K562 (cell line): Measurements from ENCODE around the gene LYRM1. TPM values are rescaled to one million over a fixed set of nuclear protein-coding genes. Genes with fewer than 3 reads are reported as not detected.
A peak's percentile ranks its signal among the peaks of the same experiment; 100 is the strongest.
"Not testable (repeated sequence)": the region's sequence is repeated elsewhere in the genome, so short reads cannot be mapped to it uniquely, and the experiment has no call there.

Experiments used
- ATAC-seq: fragments of 200-7000 bp; cut with Tn5 transposase; 3 replicates; pipeline ENCODE4 v1.9.1; 2020; ENCODE audit warnings: moderate library complexity
- BruUV-seq: library from RNA; stranded (reverse); fragments of 400-500 nt; replicated peaks from 2 replicates; lab custom pipeline; 2021; lab: Mats Ljungman, UMichigan
- CTCF ChIA-PET: fragments of 300-600 bp; formaldehyde crosslinking; extraction: SDS; loops from one replicate; lab custom pipeline; 2021; ENCODE audit warnings: low intra/inter-chr PET ratio; lab: Yijun Ruan, JAX
- POLR2A ChIA-PET: fragments of 300-600, 350-650 bp; sonication (Branson Sonifier 250); formaldehyde crosslinking; extraction: SDS; loops from one replicate; lab custom pipeline; 2021; ENCODE audit warnings: antibody characterized with exemption, inconsistent platforms; lab: Yijun Ruan, JAX
- DNase-seq, 4 experiments: peaks; one replicate each; pipeline versions ENCODE4 v3.0.0 to v3.0.0-alpha.2; 2011 to 2018; ENCODE audit warnings: low spot score in 3 of 4, mixed read lengths in 3 of 4; ENCODE audit errors: extremely low read depth in 1 of 4
- FAIRE-seq: peaks from 2 replicates; lab custom pipeline; 2011; peaks lifted over from hg19 to GRCh38; lab: Jason Lieb, UNC
- H2AFZ ChIP-seq: 2 replicates; pipeline ENCODE4 v1.6.0; 2011; ENCODE audit warnings: low read depth, low read length, control low read depth, inconsistent platforms
- H3K27ac ChIP-seq: fragments of 200-600 bp; 3 replicates; pipeline ENCODE4 v1.8.0; 2011; ENCODE audit warnings: low read depth, mild to moderate bottlenecking, control low read depth, inconsistent platforms, low read length, moderate library complexity, mixed read lengths; ENCODE audit errors: extremely low read depth
- H3K27me3 ChIP-seq, 2 experiments: fragments of 300-600 bp in 1 of 2; 2 replicates in 1 of 2; 3 replicates in 1 of 2; pipeline versions ENCODE4 v1.6.0 to v1.8.0; 2011; ENCODE audit warnings: inconsistent platforms in 2 of 2, low read length in 2 of 2, mild to moderate bottlenecking in 1 of 2, mixed read lengths in 1 of 2, moderate library complexity in 1 of 2; ENCODE audit not compliant: control insufficient read depth in 2 of 2, insufficient read depth in 2 of 2
- H3K36me3 ChIP-seq: fragments of 300-600 bp; 3 replicates; pipeline ENCODE4 v1.8.0; 2011; ENCODE audit warnings: mild to moderate bottlenecking, low read length, inconsistent platforms; ENCODE audit not compliant: control insufficient read depth, insufficient read depth
- H3K4me1 ChIP-seq, 2 experiments: fragments of 200-600 bp in 1 of 2; replicated peaks in 1 of 2; 2 replicates in 1 of 2; 3 replicates in 1 of 2; pipeline versions ENCODE4 v1.5.1 to v1.8.0; 2011; ENCODE audit warnings: inconsistent platforms in 2 of 2, low read length in 2 of 2, mild to moderate bottlenecking in 1 of 2, mixed read lengths in 1 of 2, moderate library complexity in 1 of 2; ENCODE audit not compliant: control insufficient read depth in 2 of 2, insufficient read depth in 2 of 2
- H3K4me2 ChIP-seq: 2 replicates; pipeline ENCODE4 v1.6.1; 2011; ENCODE audit warnings: low read length, control low read depth, inconsistent platforms, mixed read lengths; ENCODE audit not compliant: insufficient read depth
- H3K4me3 ChIP-seq: fragments of 200-600 bp; sonication (generic), shearing (Covaris generic); 2 replicates; pipeline ENCODE4 v1.5.1; 2016; ENCODE audit warnings: control low read depth, inconsistent platforms
- H3K79me2 ChIP-seq: fragments of 200-600 bp; 3 replicates; pipeline ENCODE4 v1.8.0; 2011; ENCODE audit warnings: low read length, inconsistent platforms; ENCODE audit not compliant: control insufficient read depth, insufficient read depth
- H3K9ac ChIP-seq, 2 experiments: 2 replicates each; pipeline versions ENCODE4 v1.6.0 to v1.6.1; 2011; ENCODE audit warnings: low read depth in 2 of 2, low read length in 2 of 2, control low read depth in 1 of 2, inconsistent platforms in 1 of 2, mild to moderate bottlenecking in 1 of 2, mixed read lengths in 1 of 2; ENCODE audit not compliant: insufficient read depth in 1 of 2
- H3K9me1 ChIP-seq: one replicate; pipeline ENCODE4 v1.6.0; 2011; ENCODE audit warnings: inconsistent platforms, mild to moderate bottlenecking, low read length, moderate library complexity; ENCODE audit not compliant: control insufficient read depth, insufficient read depth
- H3K9me3 ChIP-seq: replicated peaks from 2 replicates; pipeline ENCODE4 v1.5.1; 2011; ENCODE audit warnings: low read depth, low read length, inconsistent platforms; ENCODE audit not compliant: control insufficient read depth, insufficient read depth
- H4K20me1 ChIP-seq: replicated peaks from 2 replicates; pipeline ENCODE4 v1.6.1; 2011; ENCODE audit warnings: low read length, inconsistent platforms, mixed read lengths; ENCODE audit not compliant: control insufficient read depth, insufficient read depth
- ARID1B ChIP-seq: fragments of 450-650 bp; IDR thresholded peaks from 2 replicates; pipeline ENCODE4 v1.6.1; 2016; ENCODE audit warnings: antibody characterized with exemption, mild to moderate bottlenecking, inconsistent platforms
- ATF1 ChIP-seq, 2 experiments: fragments of 450-650 bp in 1 of 2; IDR thresholded peaks; 2 replicates each; pipeline ENCODE4 v1.6.1; 2016; ENCODE audit warnings: missing compliant biosample characterization in 1 of 2, missing genetic modification characterization in 1 of 2
- ATF3 ChIP-seq, 2 experiments: fragments of 450-650 bp in 1 of 2; sonication (generic) in 1 of 2; formaldehyde crosslinking in 1 of 2; IDR thresholded peaks in 1 of 2; conservative IDR thresholded peaks in 1 of 2; 2 replicates each; pipeline versions ENCODE4 v1.6.1 to v1.8.1; 2016 to 2023; ENCODE audit warnings: mild to moderate bottlenecking in 2 of 2, moderate library complexity in 2 of 2, inconsistent platforms in 1 of 2, missing genetic modification reagents in 1 of 2
- ATF7 ChIP-seq: fragments of 450-650 bp; IDR thresholded peaks from 2 replicates; pipeline ENCODE4 v1.7.1; 2014; ENCODE audit warnings: mild to moderate bottlenecking, moderate library complexity
- HLTF ChIP-seq: fragments of 450-650 bp; IDR thresholded peaks from 2 replicates; pipeline ENCODE4 v1.6.1; 2016
- HMBOX1 ChIP-seq: sonication (generic); IDR thresholded peaks from 2 replicates; pipeline ENCODE4 v1.6.1; 2016
- JUN ChIP-seq, 2 experiments: sonication (generic) in 1 of 2; formaldehyde crosslinking in 1 of 2; IDR thresholded peaks; 2 replicates each; pipeline versions ENCODE4 v1.6.1 to v1.8.0; 2012 to 2022; ENCODE audit warnings: borderline replicate concordance in 2 of 2, mild to moderate bottlenecking in 2 of 2, improper control_type of control experiment in 1 of 2, low read depth in 1 of 2, low read length in 1 of 2, missing genetic modification reagents in 1 of 2
- JUND ChIP-seq, 2 experiments: IDR thresholded peaks; 2 replicates in 1 of 2; 3 replicates in 1 of 2; pipeline ENCODE4 v1.6.1; 2011; ENCODE audit warnings: borderline replicate concordance in 2 of 2, low read depth in 2 of 2, low read length in 2 of 2, improper control_type of control experiment in 1 of 2, missing biosample characterization in 1 of 2, missing genetic modification characterization in 1 of 2, missing genetic modification reagents in 1 of 2
- MEF2A ChIP-seq: IDR thresholded peaks from 2 replicates; pipeline ENCODE4 v1.6.1; 2011; ENCODE audit warnings: low read depth, mild to moderate bottlenecking, low read length, moderate library complexity; ENCODE audit not compliant: control insufficient read depth
- MEF2D ChIP-seq: conservative IDR thresholded peaks from 2 replicates; pipeline ENCODE4 v1.6.1; 2016; ENCODE audit warnings: low read depth, missing genetic modification characterization, missing compliant biosample characterization
- MEIS2 ChIP-seq: fragments of 450-650 bp; IDR thresholded peaks from 2 replicates; pipeline ENCODE4 v1.6.1; 2014; ENCODE audit warnings: mild to moderate bottlenecking; ENCODE audit not compliant: partially characterized antibody
- NR2C2 ChIP-seq, 2 experiments: fragments of 200-800 bp in 1 of 2; sonication (Bioruptor generic) in 1 of 2; sonication (generic) in 1 of 2; formaldehyde crosslinking in 1 of 2; IDR thresholded peaks; 2 replicates each; pipeline versions ENCODE4 v1.6.1 to v1.8.0; 2016 to 2022; ENCODE audit warnings: mild to moderate bottlenecking in 1 of 2, missing compliant biosample characterization in 1 of 2, missing genetic modification characterization in 1 of 2, missing genetic modification reagents in 1 of 2
- POLR2H ChIP-seq: IDR thresholded peaks from 2 replicates; pipeline ENCODE4 v1.6.1; 2016; ENCODE audit warnings: missing genetic modification characterization, low read depth, mild to moderate bottlenecking, control low read depth, missing compliant biosample characterization, moderate library complexity
- SMARCA5 ChIP-seq: fragments of 450-650 bp; IDR thresholded peaks from 2 replicates; pipeline ENCODE4 v1.6.1; 2016
- SOX6 ChIP-seq: fragments of 450-650 bp; IDR thresholded peaks from 2 replicates; pipeline ENCODE4 v1.6.1; 2014; ENCODE audit warnings: mild to moderate bottlenecking
- TBP ChIP-seq: optimal IDR thresholded peaks from 2 replicates; pipeline ENCODE3; 2011; ENCODE audit warnings: low read depth, low read length, improper control_type of control experiment
- WGBS: fragments of 100-300 bp; shearing (Covaris generic); methylation state at CpG from one replicate; pipeline ENCODE4 v1.1.6; 2016; ENCODE audit warnings: low coverage, mixed read lengths; ENCODE audit not compliant: insufficient coverage; ENCODE audit errors: missing lambda C conversion rate; 5-methylcytosine and 5-hydroxymethylcytosine counted together
- in situ Hi-C: fragments of 300-500 bp; cut with MboI; formaldehyde crosslinking; loops from 4 replicates; pipeline ENCODE4 v1.15.0; 2018; ENCODE audit warnings: inconsistent platforms, mixed read lengths
- intact Hi-C: fragments of 100-400 bp; cut with micrococcal nuclease; formaldehyde crosslinking; loops from 2 replicates; pipeline ENCODE4 v1.14.2; 2022
- polyA plus RNA-seq, 8 experiments: library from polyadenylated mRNA; depleted of rRNA in 4 of 8; stranded (reverse) in 5 of 8; unstranded in 3 of 8; fragments of >200 nt; fragmentation: Nextera tagmentation in 2 of 8; fragmentation: Illumina TruSeq in 1 of 8; extraction: Ambion mirVana in 2 of 8; extraction: Trizol in 1 of 8; gene quantifications; 2 replicates each; pipeline versions ENCODE4 v1.2.1 to v1.2.3, GENCODE V29; 2011 to 2014; ENCODE audit warnings: inconsistent platforms in 1 of 8, missing spikeins in 1 of 8
- total RNA-seq, 7 experiments: library from RNA; depleted of rRNA in 6 of 7; stranded (reverse); fragments of >200 nt in 6 of 7; fragmentation: Illumina TruSeq in 2 of 7; extraction: Trizol in 2 of 7; gene quantifications; 2 replicates each; pipeline versions ENCODE4 v1.2.1 to v1.2.3, GENCODE V29; 2011 to 2021; ENCODE audit warnings: low replicate concordance in 1 of 7

Gene LYRM1
- total and polyA plus RNA-seq, 9 of the 15 experiments (the other 6 are each of a cell fraction or from before 2014, with no cell fraction given): 17.5 to 44.1 (median 32.7) TPM

- CTCF ChIA-PET; H3K9me3 ChIP-seq; H3K79me2 ChIP-seq; H3K9me1 ChIP-seq; TF ChIP-seq ATF1 (CRISPR knock-in tag; IDR thresholded peaks at IDR 0.05); JUN (CRISPR knock-in tag; IDR thresholded peaks at IDR 0.05; ENCODE audit: borderline replicate concordance); NR2C2 (CRISPR knock-in tag; IDR thresholded peaks at IDR 0.05); ATF3 (CRISPR knock-in tag; conservative IDR thresholded peaks at IDR 0.05): not testable (repeated sequence)
- TF ChIP-seq ATF1 (tag; IDR thresholded peaks at IDR 0.05) (peak; percentile 37; the same call in 1 of the 2 replicates), HLTF (peak; percentile 32; the same call in 1 of the 2 replicates), JUN (IDR thresholded peaks at IDR 0.05; ENCODE audit: borderline replicate concordance, low read depth, low read length) (peak; percentile 58; the same call in 1 of the 2 replicates), SOX6 (0 out of 2 replicates have a peak, but pooled peaks have one; percentile 28), MEF2A (peak; percentile 84), SMARCA5 (0 out of 2 replicates have a peak, but pooled peaks have one; percentile 47), ATF7 (peak; percentile 86), MEF2D (tag) (peak; percentile 93), NR2C2 (tag; IDR thresholded peaks at IDR 0.05) (peak; percentile 63; the same call in 1 of the 2 replicates), ARID1B (peak; percentile 34; the same call in 1 of the 2 replicates), JUND (IDR thresholded peaks at IDR 0.05; ENCODE audit: borderline replicate concordance, low read depth, low read length) (peak; percentile 82; the same call in 1 of the 2 replicates), JUND (tag; IDR thresholded peaks at IDR 0.05; ENCODE audit: borderline replicate concordance, low read depth, low read length) (peak; percentile 81; the same call in 1 of the 3 replicates), ATF3 (IDR thresholded peaks at IDR 0.05) (peak; percentile 86), HMBOX1 (0 out of 2 replicates have a peak, but pooled peaks have one; percentile 29), POLR2H (peak; percentile 58), MEIS2 (peak; percentile 30), TBP (peak; percentile 49)
- TF ChIP-seq, all 486 proteins: peak for 16; not testable (repeated sequence) for 470
- H3K9ac ChIP-seq, H3K4me1 ChIP-seq, in situ Hi-C loops, H3K36me3 ChIP-seq, H3K4me3 ChIP-seq, H3K27me3 ChIP-seq, BruUV-seq, H3K4me2 ChIP-seq, intact Hi-C loops, H3K27ac ChIP-seq, H4K20me1 ChIP-seq, H2AFZ ChIP-seq: not testable (repeated sequence)
- WGBS: 14% methylated on average over 9 of the region's 10 CpGs
- DNase-seq (peak in 1 of 4 experiments; percentile 44), FAIRE-seq (peak; percentile 67), ATAC-seq (peak; percentile 81)
- POLR2A ChIA-PET: interaction anchor here (0.6 to 1.3 kb wide), 3 partner anchors 9 to 150 kb away, joined by 3 to 5 read pairs (median 3); no protein-coding TSS in a partner anchor
Observed at GRCh38 chr16:20929676-20930364, 29.2 kb downstream of the LYRM1 start.
